ENCODE results near the gene SRPX.

The SRPX gene

DNA sequence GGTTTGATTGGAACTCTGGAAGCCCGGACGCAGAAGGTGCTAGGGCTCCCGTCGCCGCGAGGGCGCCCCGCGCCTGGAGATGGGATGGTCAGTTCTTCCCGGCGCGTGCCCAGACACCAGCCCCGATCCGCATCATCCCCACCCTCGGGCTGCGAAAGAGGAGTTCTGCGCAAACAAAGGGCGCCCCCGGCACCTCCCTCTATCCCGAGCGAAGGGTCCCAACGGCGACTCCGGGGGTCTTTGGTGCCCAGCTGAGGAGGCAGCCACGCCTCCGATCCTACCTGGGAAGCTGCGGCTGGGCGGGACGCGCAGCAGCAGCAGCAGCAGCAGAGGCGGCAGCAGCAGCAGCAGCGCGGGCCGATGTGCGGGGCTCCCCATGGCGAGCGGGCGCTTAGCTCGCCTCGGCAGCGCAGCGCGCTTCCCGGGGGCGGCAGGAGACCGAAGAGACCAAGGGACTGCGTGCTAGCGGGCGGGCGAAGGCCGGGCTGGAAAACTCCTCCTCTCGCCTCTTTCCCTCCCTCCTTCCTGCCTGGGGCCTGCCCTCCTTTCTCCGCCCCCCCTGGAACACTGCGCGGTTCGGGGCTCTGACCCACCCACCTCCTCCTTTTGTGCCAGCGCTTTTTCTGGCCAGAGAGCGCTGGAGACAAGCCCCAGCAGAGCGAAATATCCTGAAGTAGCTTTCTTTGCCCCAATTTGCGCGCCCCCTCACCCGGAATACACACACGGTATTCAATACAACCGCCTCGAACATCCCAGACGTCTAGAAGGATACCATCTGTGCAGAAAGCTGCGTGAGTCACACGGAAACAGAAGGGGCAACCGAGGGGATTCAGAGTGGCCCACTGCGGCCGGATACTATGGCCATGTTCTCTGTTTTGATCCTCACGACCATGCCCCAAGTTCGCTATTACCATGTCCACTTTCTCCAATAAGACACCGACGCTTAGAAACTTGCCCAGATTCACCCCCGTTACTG, at the start of gene SRPX:
Gene SRPX (minus strand): TSS at position 457 of the 976 bp plus-strand sequence. CDS start 79 bp downstream, at position 378.
- peak in 3 of 10 donors; percentile 70 to 79 (median 76) for DNase-seq
- intact Hi-C loops (cut with DNase I): no loop called here

GRCh38 chrX:38268011-38268410, 47.3 kb upstream of the SRPX start:
- intact Hi-C loops (cut with DNase I): no loop called here
- DNase-seq: no peak

GRCh38 chrX:38262715-38263620, 42.3 kb upstream of the SRPX start:
- DNase-seq: no peak
- intact Hi-C loops (cut with DNase I): no loop called here

GRCh38 chrX:38260231-38260630, 39.6 kb upstream of the SRPX start:
- intact Hi-C loops (cut with DNase I): no loop called here
- DNase-seq: no peak

- intact Hi-C loops (cut with DNase I): no loop called here
These were observed 35.3 kb upstream of the SRPX start for GRCh38 chrX:38256019-38256418.

DNA sequence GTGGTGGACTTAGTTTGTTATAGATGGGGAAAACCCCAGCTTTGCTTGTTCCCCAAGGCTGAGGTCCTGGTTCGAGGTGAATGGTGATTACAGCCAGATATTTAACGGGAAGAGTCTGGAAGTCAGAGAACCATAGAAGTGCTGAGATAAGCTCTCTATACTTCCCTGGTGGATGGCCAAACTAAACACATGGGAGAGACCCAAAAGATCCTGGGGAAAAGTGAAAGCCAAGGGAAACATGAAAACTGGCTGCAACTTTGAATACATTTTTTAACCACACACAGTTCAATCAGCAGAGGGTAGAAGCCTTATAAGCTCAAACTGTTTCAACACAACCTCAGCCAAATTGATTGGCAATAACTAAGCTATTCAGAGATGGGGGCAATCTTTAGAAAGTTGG, 29.3 kb upstream of the SRPX start:
- DNase-seq: no peak
- intact Hi-C loops (cut with DNase I): no loop called here

More at GRCh38 chrX:38256019-38256418, 35.3 kb upstream of the SRPX start:
- DNase-seq: peak in 3 of 10 donors; percentile 55 to 59 (median 58)

- DNase-seq: no peak
- intact Hi-C loops (cut with DNase I): no loop called here
These were observed 26.4 kb upstream of the SRPX start for GRCh38 chrX:38247051-38247450.

DNA sequence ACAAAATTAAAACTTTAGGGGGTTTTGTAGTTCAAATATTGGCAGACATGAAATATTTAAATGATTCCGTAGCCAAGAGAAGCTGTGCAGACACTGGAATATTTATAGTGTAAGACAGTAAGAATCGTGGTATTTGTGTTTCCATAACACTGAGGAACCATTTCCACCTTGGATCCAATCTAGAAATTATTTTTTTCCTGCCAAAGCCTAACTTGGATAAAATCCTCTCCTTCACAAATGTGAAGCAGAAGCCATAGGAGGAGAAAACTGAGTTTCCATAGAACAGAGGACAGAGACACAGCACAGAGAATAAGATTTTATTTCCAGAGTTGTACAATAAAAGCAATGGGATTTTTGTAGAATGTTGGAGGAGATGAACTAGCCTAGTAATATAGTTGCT, 19.9 kb upstream of the SRPX start:
- intact Hi-C loops (cut with DNase I): no loop called here
- DNase-seq: no peak

GRCh38 chrX:38236901-38237615, 16.4 kb upstream of the SRPX start:
- no peak for DNase-seq
- intact Hi-C loops (cut with DNase I): no loop called here

DNA sequence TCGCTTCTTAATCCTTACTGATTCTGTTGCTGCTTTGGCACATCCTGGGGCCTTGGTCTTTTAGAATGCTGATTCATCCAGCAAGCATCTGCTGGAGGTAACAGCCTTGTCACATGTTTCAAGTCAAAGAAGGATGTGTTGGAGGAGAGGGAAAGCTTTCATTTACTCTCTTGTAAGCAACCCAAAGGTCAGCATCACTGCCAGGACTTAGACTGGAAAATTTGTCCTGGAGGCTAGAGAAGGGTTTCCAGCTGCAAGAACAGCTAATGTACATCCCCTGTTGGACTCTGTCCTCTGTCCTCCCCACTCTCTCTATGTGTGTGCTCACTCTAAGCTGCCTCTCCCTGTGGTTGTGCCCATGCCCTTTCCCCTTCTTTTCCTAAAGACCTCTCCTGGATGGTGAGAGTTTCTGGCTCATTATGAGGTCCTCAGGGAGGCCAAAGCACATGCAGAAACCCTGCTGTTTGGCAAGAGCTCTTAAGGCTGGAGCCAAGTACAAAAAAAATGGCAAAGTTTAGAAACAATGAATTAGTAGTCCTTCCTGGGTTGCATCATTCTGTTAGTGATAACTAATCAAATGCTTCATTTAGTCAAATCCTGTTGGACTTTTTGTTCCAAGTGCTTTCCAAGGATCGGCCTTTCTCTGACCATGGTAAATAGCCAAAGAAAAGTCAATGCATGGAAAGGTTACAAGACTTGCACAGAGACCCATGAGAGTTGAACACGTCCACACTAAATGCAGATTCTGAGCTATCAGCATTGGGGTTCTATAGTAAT, 13.4 kb upstream of the SRPX start:
- intact Hi-C loops (cut with DNase I): no loop called here
- no peak for DNase-seq

DNA sequence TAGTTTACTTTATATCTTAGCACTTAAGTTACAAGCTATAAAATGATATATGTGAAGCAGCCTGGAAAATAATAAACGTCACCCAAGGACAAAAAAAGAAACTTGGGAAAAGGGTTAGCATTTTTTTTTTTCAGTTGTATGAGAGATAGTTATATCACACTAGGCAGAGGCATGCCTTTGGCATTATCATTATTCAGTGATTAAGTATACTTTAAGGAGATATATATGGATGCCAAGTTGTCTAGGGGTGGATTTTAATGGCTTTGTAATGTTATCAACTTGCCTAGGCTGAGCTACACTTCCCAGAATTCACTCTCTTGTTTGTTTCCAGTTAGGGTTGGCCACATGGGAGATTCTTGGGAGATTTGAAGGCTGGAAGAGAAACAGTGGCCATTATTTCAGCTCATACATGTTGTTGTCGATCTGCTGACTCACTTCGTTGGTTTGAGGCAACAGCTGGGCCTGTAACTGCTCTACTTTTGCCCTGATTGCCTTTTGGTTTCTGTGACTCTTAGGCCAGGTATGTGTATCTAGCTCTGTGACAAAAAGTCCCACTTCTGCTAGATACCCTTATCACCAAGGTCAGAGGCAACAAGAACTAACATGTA, 11.5 kb upstream of the SRPX start:
- intact Hi-C loops (cut with DNase I): no loop called here
- DNase-seq: no peak

DNA sequence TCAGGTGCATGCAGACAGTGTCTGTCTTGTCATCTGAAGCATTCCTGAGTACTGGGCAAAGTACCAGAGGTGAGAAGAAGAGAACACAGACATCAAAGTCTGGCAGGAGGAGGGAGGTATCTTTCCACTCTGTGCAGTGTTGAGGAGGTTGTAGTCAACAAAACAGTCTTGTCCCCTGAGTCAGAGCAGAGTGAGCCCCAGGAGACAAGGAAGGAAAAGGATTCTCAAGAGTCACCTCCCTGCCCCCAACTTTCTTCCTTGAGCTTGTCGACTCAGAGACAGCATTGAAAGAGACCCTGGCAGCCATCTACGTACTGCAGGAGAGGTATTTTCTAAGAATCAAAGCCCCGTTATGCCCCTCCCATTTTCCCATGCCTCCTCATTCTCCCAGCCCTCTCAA, 4.4 kb upstream of the SRPX start:
- no peak for DNase-seq
- intact Hi-C loops (cut with DNase I): no loop called here

- no peak for DNase-seq
- intact Hi-C loops (cut with DNase I): no loop called here
These were observed 3.5 kb upstream of the SRPX start for GRCh38 chrX:38224160-38224559.

GRCh38 chrX:38221391-38221929, 789 bp upstream of the SRPX start:
- DNase-seq: no peak
- intact Hi-C loops (cut with DNase I): no loop called here

- DNase-seq: peak in 4 of 10 donors; percentile 16 to 83 (median 66)
- intact Hi-C loops (cut with DNase I): no loop called here
These were observed 652 bp downstream of the SRPX start for GRCh38 chrX:38220024-38220414.

DNA sequence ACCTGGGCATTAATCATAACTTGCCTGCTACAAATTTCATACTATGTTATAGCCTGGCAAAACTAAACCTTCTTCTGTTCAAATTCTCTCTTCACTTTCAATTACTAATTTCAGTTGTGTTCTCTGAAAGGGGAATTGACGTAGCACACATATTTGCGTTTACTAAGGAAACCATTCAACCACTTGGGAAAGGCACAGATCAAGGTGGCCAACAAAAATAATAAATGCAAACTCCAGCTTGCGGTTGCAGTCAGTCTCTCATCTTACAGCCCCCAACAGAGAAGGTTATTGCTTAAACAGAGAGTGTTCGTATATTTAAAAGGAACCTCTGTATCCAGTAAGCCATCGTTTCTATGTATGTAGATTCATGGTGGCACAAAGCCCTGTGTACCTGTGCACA, 4.0 kb downstream of the SRPX start:
- DNase-seq: no peak
- intact Hi-C loops (cut with DNase I): no loop called here

- intact Hi-C loops (cut with DNase I): no loop called here
- no peak for DNase-seq
These were observed 5.8 kb downstream of the SRPX start for GRCh38 chrX:38214551-38215531.

DNA sequence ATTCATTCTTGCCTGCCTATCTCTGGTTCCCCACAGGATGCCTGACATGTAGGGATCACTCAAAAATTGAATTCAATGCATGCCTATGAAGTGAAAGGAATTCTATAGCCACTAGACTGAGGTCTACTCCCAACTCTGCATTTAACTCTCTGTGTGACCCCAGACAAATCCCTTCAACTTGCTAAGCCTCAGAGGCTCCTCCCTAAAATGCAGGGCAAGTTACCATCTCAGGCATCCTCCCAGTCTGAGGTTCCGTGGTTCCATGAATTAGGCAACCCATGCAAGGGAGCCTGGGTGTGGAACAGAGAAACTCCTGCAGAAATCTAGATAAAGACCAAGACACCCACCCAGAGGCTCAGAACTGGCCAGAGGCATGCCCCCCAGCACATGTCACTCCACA, 6.6 kb downstream of the SRPX start:
- no peak for DNase-seq
- intact Hi-C loops (cut with DNase I): no loop called here
